ENCODE data around the gene STPG3.

Gene STPG3

DNA sequence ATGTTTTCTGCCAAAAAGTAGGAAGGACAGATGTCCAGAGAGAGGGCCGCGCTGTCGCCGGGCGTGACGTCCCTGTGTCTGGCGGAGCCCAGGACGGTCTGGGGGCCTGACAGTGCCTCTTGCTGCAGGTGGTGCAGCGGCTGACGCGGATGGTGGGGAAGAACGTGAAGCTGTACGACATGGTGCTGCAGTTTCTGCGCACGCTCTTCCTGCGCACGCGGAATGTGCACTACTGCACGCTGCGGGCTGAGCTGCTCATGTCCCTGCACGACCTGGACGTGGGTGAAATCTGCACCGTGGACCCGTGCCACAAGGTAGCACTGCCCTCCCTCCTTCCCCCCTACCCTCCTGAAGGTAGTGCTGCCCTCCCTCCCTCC lies 11.8 kb downstream of the STPG3 start:
- Histone ChIP-seq H3K27ac (no peak overlapping the region), H4K20me1 (ENCODE audit: insufficient read depth) (no peaks in the 10 kb centered on the region), H3K27me3 (ENCODE audit: insufficient read depth, low read depth) (no peaks in the 10 kb centered on the region), H3K36me3 (ENCODE audit: insufficient read depth) (no peaks in the 10 kb centered on the region), H3K4me2 (no peak overlapping the region), H3K4me1 (ENCODE audit: low read depth, poor library complexity, severe bottlenecking) (no peaks in the 10 kb centered on the region), H2AFZ (ENCODE audit: low read depth) (no peak overlapping the region), H3K79me2 (ENCODE audit: insufficient read depth, low read depth) (peaks cover 2% of the 10 kb centered on the region; the same call in 1 of the 2 replicates), H3K9ac (no peak overlapping the region), H3K4me3 (IDR thresholded peaks at IDR 0.05; ENCODE audit: insufficient read depth, low read depth, low read length) (no peak overlapping the region)
- TF ChIP-seq, protein P1, sequence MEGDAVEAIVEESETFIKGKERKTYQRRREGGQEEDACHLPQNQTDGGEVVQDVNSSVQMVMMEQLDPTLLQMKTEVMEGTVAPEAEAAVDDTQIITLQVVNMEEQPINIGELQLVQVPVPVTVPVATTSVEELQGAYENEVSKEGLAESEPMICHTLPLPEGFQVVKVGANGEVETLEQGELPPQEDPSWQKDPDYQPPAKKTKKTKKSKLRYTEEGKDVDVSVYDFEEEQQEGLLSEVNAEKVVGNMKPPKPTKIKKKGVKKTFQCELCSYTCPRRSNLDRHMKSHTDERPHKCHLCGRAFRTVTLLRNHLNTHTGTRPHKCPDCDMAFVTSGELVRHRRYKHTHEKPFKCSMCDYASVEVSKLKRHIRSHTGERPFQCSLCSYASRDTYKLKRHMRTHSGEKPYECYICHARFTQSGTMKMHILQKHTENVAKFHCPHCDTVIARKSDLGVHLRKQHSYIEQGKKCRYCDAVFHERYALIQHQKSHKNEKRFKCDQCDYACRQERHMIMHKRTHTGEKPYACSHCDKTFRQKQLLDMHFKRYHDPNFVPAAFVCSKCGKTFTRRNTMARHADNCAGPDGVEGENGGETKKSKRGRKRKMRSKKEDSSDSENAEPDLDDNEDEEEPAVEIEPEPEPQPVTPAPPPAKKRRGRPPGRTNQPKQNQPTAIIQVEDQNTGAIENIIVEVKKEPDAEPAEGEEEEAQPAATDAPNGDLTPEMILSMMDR (conservative IDR thresholded peaks at IDR 0.05; ENCODE audit: low read depth, low read length), result no peak

DNA sequence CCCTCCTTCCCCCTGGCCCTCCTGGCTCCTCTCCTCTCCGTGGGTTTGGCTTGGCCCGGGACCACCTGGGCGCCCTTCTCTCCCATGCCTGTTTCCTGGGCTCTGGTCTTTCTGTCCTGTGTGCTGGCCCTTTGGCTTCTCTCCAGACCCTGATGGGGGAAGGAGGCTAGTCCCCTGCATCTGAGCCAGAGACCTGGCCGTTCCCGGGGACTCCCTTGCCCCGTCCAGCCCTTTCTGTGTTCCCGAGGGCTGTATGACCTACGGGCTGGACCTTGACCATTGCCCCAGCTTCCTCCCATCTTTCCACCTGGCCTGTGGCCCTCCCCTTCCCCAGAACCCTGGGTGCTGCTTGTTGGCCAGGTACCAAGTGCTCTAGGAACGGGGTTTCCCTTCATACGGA lies 12.4 kb downstream of the STPG3 start:
- Histone ChIP-seq H3K4me2 (no peak overlapping the region), H3K27ac (no peak overlapping the region), H4K20me1 (ENCODE audit: insufficient read depth) (no peaks in the 10 kb centered on the region)

DNA sequence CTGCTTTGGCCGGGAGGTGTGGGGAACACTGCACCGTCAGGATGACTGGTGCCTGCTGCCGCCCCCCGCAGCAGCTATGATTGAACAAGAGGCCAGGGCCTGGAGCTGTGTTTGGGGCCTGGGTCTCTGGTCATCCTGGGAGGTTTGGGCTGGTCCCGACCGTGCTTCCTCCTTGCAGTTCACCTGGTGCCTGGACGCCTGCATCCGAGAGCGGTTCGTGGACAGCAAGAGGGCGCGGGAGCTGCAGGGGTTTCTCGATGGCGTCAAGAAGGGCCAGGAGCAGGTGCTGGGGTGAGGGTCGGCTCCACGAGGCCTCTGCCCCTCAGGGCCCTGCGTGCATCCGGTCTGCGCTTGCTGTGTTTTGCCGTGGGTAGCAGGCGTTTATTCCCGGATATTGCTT lies 13.0 kb downstream of the STPG3 start:
- Histone ChIP-seq H3K27ac (no peak overlapping the region), H3K4me1 (ENCODE audit: low read depth, poor library complexity, severe bottlenecking) (no peaks in the 10 kb centered on the region), H3K36me3 (ENCODE audit: insufficient read depth) (no peaks in the 10 kb centered on the region)

More for the DNA sequence above, 12.4 kb downstream of the STPG3 start:
- TF ChIP-seq, protein P1 (conservative IDR thresholded peaks at IDR 0.05; ENCODE audit: low read depth, low read length), result no peak
- no peaks in the 10 kb centered on the region for H3K79me2 ChIP-seq (ENCODE audit: insufficient read depth, low read depth)
- no peak overlapping the region for H3K9ac ChIP-seq
- no peaks in the 10 kb centered on the region for H3K27me3 ChIP-seq (ENCODE audit: insufficient read depth, low read depth)
- no peaks in the 10 kb centered on the region for H3K4me1 ChIP-seq (ENCODE audit: low read depth, poor library complexity, severe bottlenecking)
- no peak overlapping the region for H3K4me3 ChIP-seq (IDR thresholded peaks at IDR 0.05; ENCODE audit: insufficient read depth, low read depth, low read length)
- H2AFZ ChIP-seq (ENCODE audit: low read depth), result no peak overlapping the region
- no peaks in the 10 kb centered on the region for H3K36me3 ChIP-seq (ENCODE audit: insufficient read depth)

DNA sequence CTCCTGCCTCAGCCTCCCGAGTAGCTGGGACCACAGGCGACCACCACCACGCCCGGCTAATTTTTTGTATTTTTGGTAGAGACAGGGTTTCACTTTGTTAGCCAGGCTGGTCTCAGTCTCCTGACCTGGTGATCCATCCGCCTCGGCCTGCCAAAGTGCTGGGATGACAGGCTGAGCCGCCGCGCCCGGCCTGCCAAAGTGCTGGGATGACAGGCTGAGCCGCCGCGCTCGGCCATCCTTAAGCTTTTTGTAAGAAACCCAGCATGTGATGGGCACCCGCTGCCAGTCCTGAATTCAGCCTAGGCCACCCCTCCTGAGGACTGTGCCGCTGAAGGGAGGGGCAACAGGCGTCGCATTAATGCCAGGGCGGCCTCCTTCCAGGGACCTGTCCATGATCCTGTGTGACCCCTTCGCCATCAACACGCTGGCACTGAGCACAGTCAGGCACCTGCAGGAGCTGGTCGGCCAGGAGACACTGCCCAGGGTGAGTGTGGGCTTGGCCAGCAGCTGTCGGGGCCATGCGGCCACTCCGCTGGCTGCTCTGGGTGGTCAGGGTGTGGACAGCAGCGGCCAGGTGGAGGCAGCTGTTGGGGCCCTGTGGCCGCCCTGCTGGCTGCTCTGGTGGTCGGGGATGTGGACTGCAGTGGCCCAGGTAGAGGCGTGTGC lies 14.5 kb downstream of the STPG3 start:
- peaks cover 10% of the 10 kb centered on the region for H3K4me1 ChIP-seq (ENCODE audit: low read depth, poor library complexity, severe bottlenecking)
- TF ChIP-seq, protein P1 (conservative IDR thresholded peaks at IDR 0.05; ENCODE audit: low read depth, low read length), result no peak
- no peak overlapping the region for H3K9ac ChIP-seq
- no peak overlapping the region for H2AFZ ChIP-seq (ENCODE audit: low read depth)
- no peak overlapping the region for H3K27ac ChIP-seq
- no peak overlapping the region for H3K4me3 ChIP-seq (IDR thresholded peaks at IDR 0.05; ENCODE audit: insufficient read depth, low read depth, low read length)
- no peaks in the 10 kb centered on the region for H3K27me3 ChIP-seq (ENCODE audit: insufficient read depth, low read depth)
- no peaks in the 10 kb centered on the region for H3K36me3 ChIP-seq (ENCODE audit: insufficient read depth)
- H3K4me2 ChIP-seq, result no peak overlapping the region
- no peaks in the 10 kb centered on the region for H3K79me2 ChIP-seq (ENCODE audit: insufficient read depth, low read depth)
- H4K20me1 ChIP-seq (ENCODE audit: insufficient read depth), result no peaks in the 10 kb centered on the region

More for the DNA sequence above, 13.0 kb downstream of the STPG3 start:
- H3K4me3 ChIP-seq (IDR thresholded peaks at IDR 0.05; ENCODE audit: insufficient read depth, low read depth, low read length), result no peak overlapping the region
- no peaks in the 10 kb centered on the region for H3K79me2 ChIP-seq (ENCODE audit: insufficient read depth, low read depth)
- H4K20me1 ChIP-seq (ENCODE audit: insufficient read depth), result no peaks in the 10 kb centered on the region
- no peak overlapping the region for H3K9ac ChIP-seq
- H2AFZ ChIP-seq (ENCODE audit: low read depth), result no peak overlapping the region
- H3K27me3 ChIP-seq (ENCODE audit: insufficient read depth, low read depth), result no peaks in the 10 kb centered on the region
- no peak overlapping the region for H3K4me2 ChIP-seq
- TF ChIP-seq, protein P1 (conservative IDR thresholded peaks at IDR 0.05; ENCODE audit: low read depth, low read length), result no peak
